HG03457 (cell line): Measurements from ENCODE around the gene CYP8B1.
"Not testable (repeated sequence)": the region's sequence is repeated elsewhere in the genome, so short reads cannot be mapped to it uniquely, and the experiment has no call there.

Experiments used
- ATAC-seq: cut with Tn5 transposase; IDR thresholded peaks from one replicate; pipeline ENCODE4 v1.9.1; 2021; ENCODE audit warnings: moderate number of reproducible peaks; ENCODE audit not compliant: unreplicated experiment

Gene CYP8B1

GRCh38 chr3:42886294-42886822 is 10.7 kb upstream of the CYP8B1 start:
- ATAC-seq: no peak

- no peak for ATAC-seq
These were observed 8.6 kb upstream of the CYP8B1 start for GRCh38 chr3:42884324-42884723.

- ATAC-seq: not testable (repeated sequence)
These were observed 7.7 kb upstream of the CYP8B1 start for GRCh38 chr3:42883251-42883930.

GRCh38 chr3:42880601-42881451 is 5.1 kb upstream of the CYP8B1 start:
- ATAC-seq: peak; percentile 92

GRCh38 chr3:42880183-42880582 is 4.5 kb upstream of the CYP8B1 start:
- ATAC-seq: no peak

- ATAC-seq: no peak
These were observed 2.2 kb upstream of the CYP8B1 start for GRCh38 chr3:42877881-42878280.

- no peak for ATAC-seq
These were observed 1.5 kb upstream of the CYP8B1 start for GRCh38 chr3:42876940-42877720.

GRCh38 chr3:42876401-42876800 is 722 bp upstream of the CYP8B1 start:
- no peak for ATAC-seq

- no peak for ATAC-seq
These were observed 930 bp downstream of the CYP8B1 start for GRCh38 chr3:42874749-42875148.

- ATAC-seq: no peak
These were observed 2.3 kb downstream of the CYP8B1 start for GRCh38 chr3:42873221-42873982.

GRCh38 chr3:42872718-42873117 is 3.0 kb downstream of the CYP8B1 start:
- no peak for ATAC-seq

GRCh38 chr3:42871592-42872196 is 4.0 kb downstream of the CYP8B1 start:
- ATAC-seq: no peak

GRCh38 chr3:42868841-42869240 is 6.8 kb downstream of the CYP8B1 start:
- ATAC-seq: no peak

GRCh38 chr3:42867138-42867537 is 8.5 kb downstream of the CYP8B1 start:
- no peak for ATAC-seq

- ATAC-seq: no peak
These were observed 10.4 kb downstream of the CYP8B1 start for GRCh38 chr3:42865256-42865655.

- no peak for ATAC-seq
These were observed 11.2 kb downstream of the CYP8B1 start for GRCh38 chr3:42864321-42864950.

- no peak for ATAC-seq
These were observed 19.1 kb downstream of the CYP8B1 start for GRCh38 chr3:42856544-42856943.

- no peak for ATAC-seq
These were observed 19.9 kb downstream of the CYP8B1 start for GRCh38 chr3:42855547-42856380.

- no peak for ATAC-seq
These were observed 20.5 kb downstream of the CYP8B1 start for GRCh38 chr3:42855219-42855546.
